ENCODE results near the gene KHDC4. TPM values are rescaled to one million over a fixed set of nuclear protein-coding genes. Genes with fewer than 3 reads are reported as not detected.

The KHDC4 gene
- total and polyA plus RNA-seq, 7 donors = 6.6 to 67.6 (median 33.5) TPM

DNA sequence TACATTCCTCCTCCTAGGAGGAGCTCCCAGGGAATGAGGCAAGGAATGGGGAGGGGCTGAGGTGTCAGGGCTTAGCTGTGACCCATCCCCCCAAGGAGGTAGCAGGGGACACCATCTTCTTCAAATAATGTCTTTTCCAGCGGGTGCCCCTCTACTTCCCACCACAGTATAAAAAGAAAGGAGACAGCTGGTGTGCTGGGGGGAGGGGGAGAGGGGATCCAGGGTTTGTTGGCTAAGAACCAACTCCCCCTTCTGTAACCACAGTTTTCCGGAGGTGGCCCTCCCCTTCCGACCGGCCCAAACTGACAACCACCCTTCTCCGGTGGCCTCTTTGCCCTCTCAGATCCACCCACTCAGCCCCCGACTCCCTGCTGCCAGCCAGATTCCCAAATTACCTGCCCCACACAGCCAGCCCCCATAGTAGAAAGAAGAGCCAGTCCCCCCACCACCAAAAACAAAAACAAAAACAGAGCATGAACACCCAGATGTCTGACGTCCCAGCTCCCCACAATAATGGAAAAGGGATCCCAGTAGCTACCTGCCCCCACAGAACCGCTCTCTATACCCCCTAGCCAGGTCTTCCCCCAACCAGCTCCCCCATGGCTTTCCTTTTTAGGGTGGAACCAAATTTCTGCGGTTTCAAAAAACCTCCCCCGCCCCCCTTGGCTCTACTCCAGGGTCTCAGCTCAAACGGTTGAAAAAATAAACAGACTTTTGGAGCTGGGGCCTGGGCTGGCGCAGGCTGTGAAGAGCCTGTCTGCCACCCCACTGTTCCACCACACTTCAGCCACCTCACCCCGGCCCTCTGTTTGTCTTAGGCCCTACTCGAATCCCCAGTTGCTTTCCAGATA is 42.1 kb upstream of the KHDC4 start:
- DNase-seq = peak; percentile 89
- H3K9me3 ChIP-seq = no peaks in the 10 kb centered on the region
- H3K4me3 ChIP-seq = peak overlapping the region; percentile 69 to 96 (median 84)
- intact Hi-C loops (cut with DNase I) = no loop called here
- 10 to 30% methylated on average over 14 of the region's 14 CpGs for WGBS, 2 donors
- peak overlapping the region; percentile 89 to 98 (median 92) for H3K27ac ChIP-seq
- TF ChIP-seq POLR2AphosphoS5 (IDR thresholded peaks at IDR 0.05) (peak in 1 of 4 donors; percentile 25), POLR2A (IDR thresholded peaks at IDR 0.05) (no peak), EP300 (IDR thresholded peaks at IDR 0.05) (no peak)
- no peaks in the 10 kb centered on the region for H3K27me3 ChIP-seq
- peaks cover 0 to 86% (median 73%) of the 10 kb centered on the region in 4 donors for H3K4me1 ChIP-seq
- no peaks in the 10 kb centered on the region for H3K36me3 ChIP-seq

DNA sequence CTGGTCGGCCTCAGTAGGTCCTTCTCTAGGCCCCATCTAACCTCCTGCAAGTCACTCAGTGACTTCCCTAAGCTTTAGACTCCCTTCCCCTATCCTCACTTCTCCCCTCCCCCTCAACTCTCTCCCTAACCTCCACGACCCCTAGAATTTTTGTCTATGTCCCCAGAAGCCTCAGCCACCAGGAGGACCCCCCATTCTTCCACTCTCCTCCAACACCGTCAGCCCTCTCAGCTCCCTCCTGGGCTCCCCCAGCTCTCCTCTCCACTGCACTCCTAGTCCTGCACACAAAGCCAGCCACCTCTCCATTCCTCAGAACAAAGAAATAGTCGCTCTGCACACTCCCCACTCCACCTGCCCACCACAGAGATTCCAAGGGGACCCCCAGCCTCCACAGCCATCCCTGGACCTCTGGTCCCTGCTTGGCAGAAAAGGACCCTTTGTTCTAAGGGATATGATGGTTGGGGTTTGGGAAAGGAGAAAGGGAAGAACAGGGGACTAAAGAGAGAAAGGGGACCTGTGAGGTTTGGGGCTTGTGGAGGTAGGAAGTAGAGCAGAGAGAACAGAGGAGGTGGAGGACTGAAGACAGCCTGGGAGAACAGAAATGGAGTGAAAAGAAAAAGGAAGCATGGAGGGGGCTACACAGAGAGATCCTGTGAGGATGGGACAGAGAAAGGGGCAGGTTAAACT is 41.3 kb upstream of the KHDC4 start:
- WGBS, 2 donors = 27 to 69% methylated on average over 4 of the region's 4 CpGs
- intact Hi-C loops (cut with DNase I) = no loop called here
- no peaks in the 10 kb centered on the region for H3K27me3 ChIP-seq
- peaks cover 0 to 86% (median 78%) of the 10 kb centered on the region in 4 donors for H3K4me1 ChIP-seq
- H3K36me3 ChIP-seq = no peaks in the 10 kb centered on the region
- peak overlapping the region; percentile 69 to 96 (median 84) for H3K4me3 ChIP-seq
- no peak for DNase-seq
- no peak for TF ChIP-seq POLR2AphosphoS5 (IDR thresholded peaks at IDR 0.05)
- peak overlapping the region; percentile 89 to 98 (median 92) for H3K27ac ChIP-seq
- H3K9me3 ChIP-seq = no peaks in the 10 kb centered on the region

DNA sequence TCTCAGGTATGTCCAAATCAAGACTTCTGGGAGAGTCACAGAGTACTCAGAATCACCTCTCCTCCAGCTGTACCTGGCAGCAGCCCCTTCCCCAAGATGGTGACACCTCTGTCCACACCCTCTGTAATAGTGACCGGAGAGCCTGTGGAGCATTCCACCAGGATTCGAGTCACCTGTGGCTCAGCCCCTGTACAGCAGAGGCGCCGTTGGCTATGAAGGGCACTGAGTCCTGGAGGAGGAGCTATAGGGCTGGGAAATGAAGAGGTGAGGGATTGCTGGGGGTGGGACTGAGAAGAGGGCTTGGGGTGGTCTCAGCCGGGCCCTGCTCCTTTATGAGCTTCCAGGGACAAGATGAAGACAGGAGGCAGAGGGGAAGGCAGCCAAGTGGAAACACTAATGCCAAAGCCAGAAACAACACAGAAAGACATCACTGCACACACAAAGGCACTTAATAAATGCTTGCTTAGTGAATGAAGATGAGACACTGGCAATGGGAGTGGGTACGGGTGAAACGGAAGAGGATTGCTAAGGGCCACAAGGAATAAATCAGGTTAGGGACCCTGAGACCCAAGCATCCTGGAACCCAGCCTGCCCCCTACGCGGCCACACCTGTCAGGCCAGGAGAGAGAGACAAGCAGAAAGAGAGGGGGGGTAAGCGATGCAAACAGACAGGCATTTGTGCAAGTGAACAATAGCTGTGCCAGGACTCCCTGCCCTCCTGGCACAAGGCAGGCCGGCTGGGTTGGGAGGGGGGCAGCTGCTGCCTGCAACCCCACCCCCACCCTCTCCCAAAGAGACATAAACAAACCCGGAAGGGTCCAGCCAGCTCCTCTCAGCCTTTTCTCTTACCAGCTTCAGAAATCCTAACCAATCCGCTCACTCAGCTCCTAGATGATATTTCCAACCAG is 40.2 kb upstream of the KHDC4 start:
- Histone ChIP-seq H3K4me3 (peak overlapping the region in 2 of 4 donors; percentile 69 to 96), H3K9me3 (no peaks in the 10 kb centered on the region), H3K4me1 (peaks cover 0 to 86% (median 79%) of the 10 kb centered on the region in 4 donors), H3K27me3 (no peaks in the 10 kb centered on the region), H3K27ac (peak overlapping the region; percentile 89 to 98 (median 92)), H3K36me3 (no peaks in the 10 kb centered on the region)
- DNase-seq = no peak
- WGBS, 2 donors = 42 to 63% methylated on average over 13 of the region's 13 CpGs
- intact Hi-C loops (cut with DNase I) = no loop called here
- no peak for TF ChIP-seq POLR2A (IDR thresholded peaks at IDR 0.05)
- no peak for TF ChIP-seq EP300 (IDR thresholded peaks at IDR 0.05)
- TF ChIP-seq, protein P1, sequence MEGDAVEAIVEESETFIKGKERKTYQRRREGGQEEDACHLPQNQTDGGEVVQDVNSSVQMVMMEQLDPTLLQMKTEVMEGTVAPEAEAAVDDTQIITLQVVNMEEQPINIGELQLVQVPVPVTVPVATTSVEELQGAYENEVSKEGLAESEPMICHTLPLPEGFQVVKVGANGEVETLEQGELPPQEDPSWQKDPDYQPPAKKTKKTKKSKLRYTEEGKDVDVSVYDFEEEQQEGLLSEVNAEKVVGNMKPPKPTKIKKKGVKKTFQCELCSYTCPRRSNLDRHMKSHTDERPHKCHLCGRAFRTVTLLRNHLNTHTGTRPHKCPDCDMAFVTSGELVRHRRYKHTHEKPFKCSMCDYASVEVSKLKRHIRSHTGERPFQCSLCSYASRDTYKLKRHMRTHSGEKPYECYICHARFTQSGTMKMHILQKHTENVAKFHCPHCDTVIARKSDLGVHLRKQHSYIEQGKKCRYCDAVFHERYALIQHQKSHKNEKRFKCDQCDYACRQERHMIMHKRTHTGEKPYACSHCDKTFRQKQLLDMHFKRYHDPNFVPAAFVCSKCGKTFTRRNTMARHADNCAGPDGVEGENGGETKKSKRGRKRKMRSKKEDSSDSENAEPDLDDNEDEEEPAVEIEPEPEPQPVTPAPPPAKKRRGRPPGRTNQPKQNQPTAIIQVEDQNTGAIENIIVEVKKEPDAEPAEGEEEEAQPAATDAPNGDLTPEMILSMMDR (IDR thresholded peaks at IDR 0.05) = no peak
- no peak for TF ChIP-seq POLR2AphosphoS5 (IDR thresholded peaks at IDR 0.05)

DNA sequence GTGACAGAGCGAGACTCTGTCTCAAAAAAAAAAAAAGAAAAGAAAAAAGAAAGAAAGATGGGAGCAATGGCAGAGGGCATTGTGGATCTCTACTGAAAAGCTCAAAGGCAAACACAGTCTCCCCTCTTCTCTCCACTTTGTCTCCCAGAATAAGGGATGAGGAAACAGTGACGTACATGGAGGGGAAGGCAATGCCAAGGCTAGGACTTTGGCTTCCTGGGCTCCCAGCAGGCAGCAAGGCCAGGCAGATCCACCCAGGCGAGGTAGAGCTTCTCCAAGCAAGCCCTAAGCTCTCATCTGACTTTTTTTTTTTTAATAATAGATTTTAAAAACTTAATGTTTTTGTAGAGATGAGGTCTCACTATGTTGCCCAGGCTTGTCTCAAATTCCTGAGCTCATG is 39.5 kb upstream of the KHDC4 start:
- H3K36me3 ChIP-seq = peaks cover 0 to 6% (median 0%) of the 10 kb centered on the region in 4 donors
- intact Hi-C loops (cut with DNase I) = no loop called here
- no peaks in the 10 kb centered on the region for H3K9me3 ChIP-seq
- no peak overlapping the region for H3K4me3 ChIP-seq
- 79 to 91% methylated on average over 3 of the region's 3 CpGs for WGBS, 2 donors
- peaks cover 0 to 86% (median 79%) of the 10 kb centered on the region in 4 donors for H3K4me1 ChIP-seq
- no peak for TF ChIP-seq EP300 (IDR thresholded peaks at IDR 0.05)
- TF ChIP-seq, protein P1 (IDR thresholded peaks at IDR 0.05) = no peak
- TF ChIP-seq POLR2A (IDR thresholded peaks at IDR 0.05) = no peak
- no peak for TF ChIP-seq POLR2AphosphoS5 (IDR thresholded peaks at IDR 0.05)
- no peak for DNase-seq
- H3K27ac ChIP-seq = peak overlapping the region; percentile 89 to 98 (median 92)
- H3K27me3 ChIP-seq = no peaks in the 10 kb centered on the region
